SK-N-SH (cell line): ENCODE results near the gene RIOK1. TPM values are rescaled to one million over a fixed set of nuclear protein-coding genes. Genes with fewer than 3 reads are reported as not detected.

Experiments used
- CTCF ChIA-PET: fragments of 300-600, 350-600 bp; formaldehyde crosslinking; extraction: SDS; loops from one replicate; lab custom pipeline; 2021; lab: Yijun Ruan, JAX
- POLR2A ChIA-PET: fragments of 350-600 bp; sonication (Branson Sonifier 250); formaldehyde crosslinking; extraction: SDS; loops from one replicate; lab custom pipeline; 2020; ENCODE audit warnings: antibody characterized with exemption, inconsistent platforms; lab: Yijun Ruan, JAX
- DNase-seq: peaks from one replicate; pipeline ENCODE4 v3.0.0; 2012
- H2AFZ ChIP-seq: fragments of 200-600 bp; sonication (generic); 2 replicates; pipeline ENCODE4 v1.8.1; 2016; ENCODE audit warnings: antibody characterized with exemption, mild to moderate bottlenecking, low read depth
- H3F3A ChIP-seq: fragments of 200-600 bp; sonication (generic); replicated peaks from 2 replicates; pipeline ENCODE3; 2016; ENCODE audit warnings: antibody characterized with exemption, mild to moderate bottlenecking; ENCODE audit not compliant: insufficient read depth
- H3K27ac ChIP-seq, 2 experiments: fragments of 200-500 bp in 1 of 2; fragments of 200-600 bp in 1 of 2; sonication (Bioruptor generic) in 1 of 2; sonication (generic), shearing (Covaris generic) in 1 of 2; 2 replicates each; pipeline versions ENCODE4 v1.5.1 to v1.6.1; 2014 to 2016; ENCODE audit warnings: low read depth in 2 of 2, inconsistent platforms in 1 of 2, low read length in 1 of 2, mild to moderate bottlenecking in 1 of 2, mixed read lengths in 1 of 2
- H3K27me3 ChIP-seq: fragments of 200-600 bp; sonication (generic), shearing (Covaris generic); 2 replicates; pipeline ENCODE4 v1.6.1; 2016; ENCODE audit warnings: mixed run types; ENCODE audit not compliant: insufficient read depth
- H3K36me3 ChIP-seq, 2 experiments: fragments of 200-500 bp in 1 of 2; fragments of 200-600 bp in 1 of 2; sonication (Bioruptor generic) in 1 of 2; sonication (generic) in 1 of 2; replicated peaks in 1 of 2; 2 replicates each; pipeline versions ENCODE3 to v1.5.1; 2014 to 2016; ENCODE audit warnings: low read length in 1 of 2, mild to moderate bottlenecking in 1 of 2; ENCODE audit not compliant: insufficient read depth in 2 of 2, control insufficient read depth in 1 of 2
- H3K4me1 ChIP-seq, 2 experiments: fragments of 200-500 bp in 1 of 2; fragments of 200-600 bp in 1 of 2; sonication (Bioruptor generic) in 1 of 2; sonication (generic), shearing (Covaris generic) in 1 of 2; 2 replicates each; pipeline versions ENCODE4 v1.5.1 to v1.6.1; 2014 to 2016; ENCODE audit warnings: low read depth in 1 of 2, low read length in 1 of 2, mixed run types in 1 of 2; ENCODE audit not compliant: insufficient read depth in 2 of 2, control insufficient read depth in 1 of 2
- H3K4me2 ChIP-seq: fragments of 200-600 bp; sonication (generic), shearing (Covaris generic); 2 replicates; pipeline ENCODE4 v1.6.1; 2017; ENCODE audit warnings: mixed run types
- H3K4me3 ChIP-seq, 2 experiments: fragments of 200-500 bp in 1 of 2; fragments of 200-600 bp in 1 of 2; sonication (Bioruptor generic) in 1 of 2; sonication (generic), shearing (Covaris generic) in 1 of 2; 2 replicates each; pipeline versions ENCODE4 v1.5.1 to v1.8.1; 2014 to 2016; ENCODE audit warnings: low read depth in 2 of 2, inconsistent platforms in 1 of 2, low read length in 1 of 2, mild to moderate bottlenecking in 1 of 2, mixed read lengths in 1 of 2, moderate library complexity in 1 of 2
- H3K79me2 ChIP-seq: fragments of 200-600 bp; sonication (generic); 2 replicates; pipeline ENCODE4 v1.8.1; 2017; ENCODE audit warnings: mild to moderate bottlenecking; ENCODE audit not compliant: insufficient read depth
- H3K9ac ChIP-seq: fragments of 200-600 bp; sonication (generic); 2 replicates; pipeline ENCODE4 v1.6.1; 2017; ENCODE audit warnings: mixed run types
- H3K9me2 ChIP-seq: fragments of 200-600 bp; sonication (generic); 2 replicates; pipeline ENCODE4 v1.6.1; 2017; ENCODE audit warnings: mixed run types
- H3K9me3 ChIP-seq: fragments of 200-600 bp; sonication (generic); 2 replicates; pipeline ENCODE4 v1.6.1; 2017; ENCODE audit warnings: mixed run types, mild to moderate bottlenecking, moderate library complexity
- H4K20me1 ChIP-seq: fragments of 200-600 bp; sonication (generic); 2 replicates; pipeline ENCODE4 v1.6.1; 2017; ENCODE audit warnings: mild to moderate bottlenecking, mixed run types; ENCODE audit not compliant: insufficient read depth
- CTCF ChIP-seq: fragments of 200-600 bp; sonication (generic); IDR thresholded peaks from 2 replicates; pipeline ENCODE4 v1.6.1; 2017; ENCODE audit warnings: antibody characterized with exemption, mild to moderate bottlenecking, moderate library complexity
- EZH2phosphoT487 ChIP-seq: fragments of 200-600 bp; sonication (generic); IDR thresholded peaks from 2 replicates; pipeline ENCODE4 v1.6.1; 2017; ENCODE audit warnings: low read depth, mixed run types, mild to moderate bottlenecking, antibody characterized with exemption, moderate library complexity, borderline replicate concordance
- IRF3 ChIP-seq: fragments of 150-350 bp; IDR thresholded peaks from 2 replicates; pipeline ENCODE4 v1.6.1; 2016; ENCODE audit warnings: mild to moderate bottlenecking, low read depth, low read length
- JUND ChIP-seq: IDR thresholded peaks from 2 replicates; pipeline ENCODE4 v1.4.0; 2012
- MAX ChIP-seq: IDR thresholded peaks from 2 replicates; pipeline ENCODE4 v1.4.0; 2012; ENCODE audit warnings: low read depth
- NRF1 ChIP-seq: IDR thresholded peaks from 2 replicates; pipeline ENCODE4 v1.6.1; 2012; ENCODE audit warnings: low read depth, mild to moderate bottlenecking, low read length
- POLR2AphosphoS5 ChIP-seq: IDR thresholded peaks from 2 replicates; pipeline ENCODE4 v1.6.1; 2012; ENCODE audit warnings: low read depth, low read length
- REST ChIP-seq: IDR thresholded peaks from 2 replicates; pipeline ENCODE4 v1.6.1; 2012; ENCODE audit warnings: mild to moderate bottlenecking, low read depth, low read length, moderate library complexity
- RXRA ChIP-seq: IDR thresholded peaks from 2 replicates; pipeline ENCODE4 v1.4.0; 2012; ENCODE audit warnings: low read depth, mild to moderate bottlenecking, borderline replicate concordance
- TCF12 ChIP-seq: IDR thresholded peaks from 2 replicates; pipeline ENCODE4 v1.4.0; 2012
- TEAD4 ChIP-seq: IDR thresholded peaks from 2 replicates; pipeline ENCODE4 v1.4.0; 2012; ENCODE audit warnings: mild to moderate bottlenecking, borderline replicate concordance; ENCODE audit not compliant: insufficient read depth
- USF2 ChIP-seq: fragments of 150-350 bp; IDR thresholded peaks from 2 replicates; pipeline ENCODE4 v1.6.1; 2017; ENCODE audit warnings: antibody characterized with exemption, low read length, low read depth, borderline replicate concordance
- WGBS: methylation state at CpG from one replicate; pipeline ENCODE4 v1.1.6; 2017; ENCODE audit warnings: low lambda C conversion rate; 5-methylcytosine and 5-hydroxymethylcytosine counted together
- polyA plus RNA-seq, 3 experiments: library from polyadenylated mRNA; depleted of rRNA; stranded (reverse); fragments of >200 nt; gene quantifications; 2 replicates each; pipeline ENCODE4 v1.2.3, GENCODE V29; 2012

Gene RIOK1
- polyA plus RNA-seq, 1 of the 3 experiments (the other 2 are of a cell fraction): 18.7 TPM

GRCh38 chr6:7442467-7442866, 52.9 kb downstream of the RIOK1 start:
- CTCF ChIA-PET: interaction anchor here (1.0 to 1.3 kb wide), 2 partner anchors 14 to 17 kb away, joined by 3 to 5 read pairs; no protein-coding TSS in a partner anchor
- Histone ChIP-seq H3K27ac (no peak overlapping the region), H3K4me1 (no peaks in the 10 kb centered on the region), H3F3A (no peaks in the 10 kb centered on the region), H2AFZ (no peak overlapping the region), H4K20me1 (no peaks in the 10 kb centered on the region), H3K36me3 (no peaks in the 10 kb centered on the region)
- no peak for TF ChIP-seq IRF3
- TF ChIP-seq, all 33 proteins: peak for 0
- H3K4me3 ChIP-seq: no peak overlapping the region
- no peaks in the 10 kb centered on the region for H3K9me2 ChIP-seq
- POLR2A ChIA-PET: no interaction called here
- no peak overlapping the region for H3K4me2 ChIP-seq
- no peaks in the 10 kb centered on the region; the same call in 1 of the 2 replicates for H3K27me3 ChIP-seq
- no peak for DNase-seq
- 78% methylated on average over 11 of the region's 11 CpGs for WGBS
- no peaks in the 10 kb centered on the region for H3K9me3 ChIP-seq
- H3K79me2 ChIP-seq: no peaks in the 10 kb centered on the region
- H3K9ac ChIP-seq: no peak overlapping the region

GRCh38 chr6:7445101-7445500, 55.5 kb downstream of the RIOK1 start:
- no peak for DNase-seq
- 65% methylated on average over 2 of the region's 2 CpGs for WGBS
- POLR2A ChIA-PET: interaction anchor here (0.6 kb wide), 1 partner anchor 19 kb away, joined by 4 read pairs; no protein-coding TSS in a partner anchor
- Histone ChIP-seq H3K4me1 (no peaks in the 10 kb centered on the region), H3K4me3 (no peak overlapping the region), H3K27ac (no peak overlapping the region), H3K36me3 (no peaks in the 10 kb centered on the region), H4K20me1 (no peaks in the 10 kb centered on the region), H3K4me2 (no peak overlapping the region), H3K9me3 (no peaks in the 10 kb centered on the region), H2AFZ (no peak overlapping the region), H3F3A (no peaks in the 10 kb centered on the region), H3K27me3 (no peaks in the 10 kb centered on the region; the same call in 1 of the 2 replicates), H3K9me2 (no peaks in the 10 kb centered on the region), H3K79me2 (no peaks in the 10 kb centered on the region), H3K9ac (no peak overlapping the region)
- TF ChIP-seq POLR2AphosphoS5 (no peak), CTCF (no peak), MAX (no peak)
- CTCF ChIA-PET: no interaction called here

- Histone ChIP-seq H3K79me2 (no peaks in the 10 kb centered on the region), H3K4me2 (no peak overlapping the region), H3K9me2 (no peaks in the 10 kb centered on the region), H3F3A (no peaks in the 10 kb centered on the region), H3K4me3 (no peak overlapping the region), H4K20me1 (no peaks in the 10 kb centered on the region), H3K27ac (no peak overlapping the region), H3K4me1 (no peaks in the 10 kb centered on the region), H3K9me3 (no peaks in the 10 kb centered on the region), H3K9ac (no peak overlapping the region), H3K36me3 (no peaks in the 10 kb centered on the region), H3K27me3 (no peaks in the 10 kb centered on the region; the same call in 1 of the 2 replicates), H2AFZ (no peak overlapping the region)
- DNase-seq: no peak
- 61% methylated on average over 7 of the region's 12 CpGs for WGBS
- ChIA-PET POLR2A (interaction anchor here (0.6 kb wide), 1 partner anchor 34 kb away, joined by 3 read pairs; no protein-coding TSS in a partner anchor), CTCF (interaction anchor here (1.3 kb wide), 1 partner anchor 11 kb away, joined by 3 read pairs; no protein-coding TSS in a partner anchor)
- TF ChIP-seq TCF12 (no peak), EZH2phosphoT487 (no peak), NRF1 (no peak), REST (no peak), USF2 (no peak), RXRA (no peak), TEAD4 (no peak), JUND (no peak)
Measured at GRCh38 chr6:7445885-7446461, 56.4 kb downstream of the RIOK1 start.
